Measurements from ENCODE around the gene OLFML2A.

The OLFML2A gene

GRCh38 chr9:124790301-124790700 lies 13.4 kb downstream of the OLFML2A start:
- H3K9ac ChIP-seq (ENCODE audit: low read length), result no peak overlapping the region
- H3K4me3 ChIP-seq (ENCODE audit: low read length), result no peak overlapping the region
- H3K36me3 ChIP-seq (replicated peaks; ENCODE audit: low read depth, low read length), result no peaks in the 10 kb centered on the region
- H3K27me3 ChIP-seq (ENCODE audit: low read depth, low read length), result no peaks in the 10 kb centered on the region
- H3K9me3 ChIP-seq (ENCODE audit: insufficient read depth, low read length), result no peaks in the 10 kb centered on the region
- H3K4me2 ChIP-seq (ENCODE audit: low read length), result no peak overlapping the region
- no peak overlapping the region for H3K27ac ChIP-seq (ENCODE audit: low read length)
- no peaks in the 10 kb centered on the region for H4K20me1 ChIP-seq (ENCODE audit: insufficient read depth, low read length)
- no peak for TF ChIP-seq EZH2phosphoT487 (IDR thresholded peaks at IDR 0.05; ENCODE audit: low read depth)
- TF ChIP-seq, protein P1, sequence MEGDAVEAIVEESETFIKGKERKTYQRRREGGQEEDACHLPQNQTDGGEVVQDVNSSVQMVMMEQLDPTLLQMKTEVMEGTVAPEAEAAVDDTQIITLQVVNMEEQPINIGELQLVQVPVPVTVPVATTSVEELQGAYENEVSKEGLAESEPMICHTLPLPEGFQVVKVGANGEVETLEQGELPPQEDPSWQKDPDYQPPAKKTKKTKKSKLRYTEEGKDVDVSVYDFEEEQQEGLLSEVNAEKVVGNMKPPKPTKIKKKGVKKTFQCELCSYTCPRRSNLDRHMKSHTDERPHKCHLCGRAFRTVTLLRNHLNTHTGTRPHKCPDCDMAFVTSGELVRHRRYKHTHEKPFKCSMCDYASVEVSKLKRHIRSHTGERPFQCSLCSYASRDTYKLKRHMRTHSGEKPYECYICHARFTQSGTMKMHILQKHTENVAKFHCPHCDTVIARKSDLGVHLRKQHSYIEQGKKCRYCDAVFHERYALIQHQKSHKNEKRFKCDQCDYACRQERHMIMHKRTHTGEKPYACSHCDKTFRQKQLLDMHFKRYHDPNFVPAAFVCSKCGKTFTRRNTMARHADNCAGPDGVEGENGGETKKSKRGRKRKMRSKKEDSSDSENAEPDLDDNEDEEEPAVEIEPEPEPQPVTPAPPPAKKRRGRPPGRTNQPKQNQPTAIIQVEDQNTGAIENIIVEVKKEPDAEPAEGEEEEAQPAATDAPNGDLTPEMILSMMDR (IDR thresholded peaks at IDR 0.05; ENCODE audit: low read depth, low read length), result no peak
- H3K4me1 ChIP-seq (ENCODE audit: low read length), result no peaks in the 10 kb centered on the region
- H3K79me2 ChIP-seq (ENCODE audit: low read length), result no peaks in the 10 kb centered on the region
- H2AFZ ChIP-seq (ENCODE audit: low read depth, low read length), result no peak overlapping the region

DNA sequence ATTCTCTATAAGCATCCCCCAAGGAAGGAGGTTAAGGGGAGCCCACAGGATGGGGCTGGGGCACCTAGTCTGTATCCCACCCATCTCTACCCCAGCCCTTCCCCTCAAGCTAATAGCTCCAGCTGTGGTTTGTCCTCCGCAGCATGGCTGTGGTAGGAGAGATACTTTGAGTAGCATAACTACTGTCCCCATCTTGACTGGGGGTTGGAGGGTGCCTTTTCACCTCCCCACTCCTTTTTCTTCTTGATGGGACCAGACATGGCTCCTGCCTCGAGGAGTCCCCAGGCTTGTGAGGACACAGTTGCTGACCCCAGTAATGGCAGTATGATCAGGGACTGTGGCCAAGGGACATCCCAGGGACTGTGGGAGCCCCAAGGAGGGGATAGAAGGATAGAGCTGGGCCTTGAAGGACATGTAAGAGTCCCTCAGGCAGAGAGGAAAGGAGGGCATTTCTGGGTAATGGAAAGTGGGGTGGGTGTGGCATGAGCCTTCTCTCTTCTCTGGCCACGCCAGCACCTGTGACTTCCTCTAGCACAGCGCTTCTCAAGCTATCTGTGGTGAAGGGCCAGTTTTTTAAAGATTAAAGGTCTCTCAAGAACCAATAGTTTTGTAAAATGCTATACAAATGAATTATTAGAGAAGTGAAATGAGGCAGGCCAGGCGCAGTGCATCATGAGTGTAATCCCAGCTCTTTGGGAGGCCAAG lies 14.0 kb downstream of the OLFML2A start:
- Histone ChIP-seq H2AFZ (ENCODE audit: low read depth, low read length) (no peak overlapping the region; the same call in 1 of the 2 replicates), H3K36me3 (replicated peaks; ENCODE audit: low read depth, low read length) (no peaks in the 10 kb centered on the region), H3K27ac (ENCODE audit: low read length) (no peak overlapping the region), H3K4me2 (ENCODE audit: low read length) (no peak overlapping the region), H3K9me3 (ENCODE audit: insufficient read depth, low read length) (no peaks in the 10 kb centered on the region), H3K4me1 (ENCODE audit: low read length) (no peaks in the 10 kb centered on the region), H4K20me1 (ENCODE audit: insufficient read depth, low read length) (no peaks in the 10 kb centered on the region), H3K9ac (ENCODE audit: low read length) (no peak overlapping the region), H3K27me3 (ENCODE audit: low read depth, low read length) (no peaks in the 10 kb centered on the region), H3K79me2 (ENCODE audit: low read length) (no peaks in the 10 kb centered on the region), H3K4me3 (ENCODE audit: low read length) (no peak overlapping the region)
- TF ChIP-seq, protein P1 (IDR thresholded peaks at IDR 0.05; ENCODE audit: low read depth, low read length), result no peak
- no peak for TF ChIP-seq EZH2phosphoT487 (IDR thresholded peaks at IDR 0.05; ENCODE audit: low read depth)

DNA sequence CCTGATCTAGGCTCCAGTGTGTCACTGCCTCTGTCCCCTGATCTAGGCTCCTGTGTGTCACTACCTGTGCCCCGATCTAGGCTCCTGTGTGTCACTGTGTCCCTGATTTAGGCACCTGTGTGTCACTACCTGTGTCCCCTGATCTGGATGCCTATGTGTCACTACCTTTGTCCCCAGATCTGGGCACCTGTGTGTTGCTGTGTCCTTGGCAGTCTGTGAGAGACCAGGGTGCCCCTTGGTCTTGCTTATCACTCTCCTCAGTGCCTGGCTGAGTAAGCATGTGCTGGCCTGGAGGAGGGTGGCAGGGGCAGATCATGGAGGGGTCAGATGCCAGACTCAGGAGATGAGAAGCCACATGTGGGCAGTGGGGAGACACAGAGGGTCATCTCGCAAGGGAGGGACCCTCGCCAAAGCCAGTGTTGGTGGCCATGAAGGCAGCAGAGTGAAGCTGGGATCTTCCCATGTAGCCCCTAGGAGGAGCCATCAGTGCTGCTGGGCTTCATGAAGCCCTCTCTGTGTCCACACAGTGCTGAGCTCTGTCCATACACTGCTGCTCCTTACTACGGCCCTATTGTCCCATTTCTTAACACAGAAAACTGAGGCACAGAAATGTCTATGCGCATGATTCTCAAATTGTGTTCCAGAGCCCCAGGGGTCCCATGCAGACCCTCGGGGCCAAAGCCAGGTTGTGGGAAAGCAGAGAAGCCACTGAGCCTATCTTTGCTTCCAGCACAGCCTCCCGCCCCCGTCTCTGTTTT lies 15.5 kb downstream of the OLFML2A start:
- Histone ChIP-seq H3K4me1 (ENCODE audit: low read length) (no peaks in the 10 kb centered on the region), H3K4me2 (ENCODE audit: low read length) (no peak overlapping the region), H2AFZ (ENCODE audit: low read depth, low read length) (no peak overlapping the region), H3K9ac (ENCODE audit: low read length) (no peak overlapping the region), H3K27ac (ENCODE audit: low read length) (no peak overlapping the region), H3K4me3 (ENCODE audit: low read length) (no peak overlapping the region), H3K27me3 (ENCODE audit: low read depth, low read length) (no peaks in the 10 kb centered on the region), H4K20me1 (ENCODE audit: insufficient read depth, low read length) (no peaks in the 10 kb centered on the region), H3K36me3 (replicated peaks; ENCODE audit: low read depth, low read length) (no peaks in the 10 kb centered on the region), H3K9me3 (ENCODE audit: insufficient read depth, low read length) (no peaks in the 10 kb centered on the region), H3K79me2 (ENCODE audit: low read length) (no peaks in the 10 kb centered on the region)
- TF ChIP-seq, protein P1 (IDR thresholded peaks at IDR 0.05; ENCODE audit: low read depth, low read length), result no peak
- TF ChIP-seq EZH2phosphoT487 (IDR thresholded peaks at IDR 0.05; ENCODE audit: low read depth), result no peak

DNA sequence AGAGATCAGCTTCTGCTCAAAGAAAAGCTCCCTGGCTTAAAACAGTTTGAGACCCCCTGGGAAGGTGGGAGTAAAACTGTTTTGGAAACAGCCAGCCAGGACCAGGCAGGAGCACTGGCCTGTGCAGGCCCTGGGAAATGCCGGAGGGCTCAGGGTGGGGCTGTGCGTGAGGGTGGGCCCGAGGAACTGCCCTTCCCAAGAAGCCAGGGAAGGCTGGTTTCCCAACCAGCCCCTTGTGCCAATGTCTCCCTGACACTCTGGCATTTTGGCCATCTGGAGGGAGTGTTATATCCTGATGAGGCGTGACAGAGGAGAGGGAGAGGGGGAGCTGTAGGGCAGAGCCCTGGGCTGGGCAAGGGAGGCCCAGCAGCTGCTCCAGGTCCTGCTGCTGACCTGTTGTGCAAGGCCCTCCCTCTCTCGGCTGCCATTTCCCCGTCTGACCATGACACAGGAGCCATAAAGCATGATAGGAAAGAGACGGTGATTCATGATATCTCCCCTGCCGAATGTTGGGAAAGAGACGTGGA lies 16.1 kb downstream of the OLFML2A start:
- Histone ChIP-seq H2AFZ (ENCODE audit: low read depth, low read length) (no peak overlapping the region), H3K9ac (ENCODE audit: low read length) (no peak overlapping the region)

More for the DNA sequence above, 16.1 kb downstream of the OLFML2A start:
- H3K9me3 ChIP-seq (ENCODE audit: insufficient read depth, low read length), result no peaks in the 10 kb centered on the region
- H3K4me1 ChIP-seq (ENCODE audit: low read length), result no peaks in the 10 kb centered on the region
- H3K36me3 ChIP-seq (replicated peaks; ENCODE audit: low read depth, low read length), result no peaks in the 10 kb centered on the region
- no peak overlapping the region for H3K4me3 ChIP-seq (ENCODE audit: low read length)
- H3K79me2 ChIP-seq (ENCODE audit: low read length), result no peaks in the 10 kb centered on the region
- H3K27me3 ChIP-seq (ENCODE audit: low read depth, low read length), result no peaks in the 10 kb centered on the region
- no peaks in the 10 kb centered on the region for H4K20me1 ChIP-seq (ENCODE audit: insufficient read depth, low read length)
- TF ChIP-seq, protein P1 (IDR thresholded peaks at IDR 0.05; ENCODE audit: low read depth, low read length), result no peak
- TF ChIP-seq EZH2phosphoT487 (IDR thresholded peaks at IDR 0.05; ENCODE audit: low read depth), result no peak
- H3K4me2 ChIP-seq (ENCODE audit: low read length), result no peak overlapping the region
- no peak overlapping the region for H3K27ac ChIP-seq (ENCODE audit: low read length)
